ENCODE measurements around the gene C6orf15. TPM values are rescaled to one million over a fixed set of nuclear protein-coding genes. Genes with fewer than 3 reads are reported as not detected.

Gene C6orf15
- total and polyA plus RNA-seq, 7 experiments from 2014 or later, result not detected

DNA sequence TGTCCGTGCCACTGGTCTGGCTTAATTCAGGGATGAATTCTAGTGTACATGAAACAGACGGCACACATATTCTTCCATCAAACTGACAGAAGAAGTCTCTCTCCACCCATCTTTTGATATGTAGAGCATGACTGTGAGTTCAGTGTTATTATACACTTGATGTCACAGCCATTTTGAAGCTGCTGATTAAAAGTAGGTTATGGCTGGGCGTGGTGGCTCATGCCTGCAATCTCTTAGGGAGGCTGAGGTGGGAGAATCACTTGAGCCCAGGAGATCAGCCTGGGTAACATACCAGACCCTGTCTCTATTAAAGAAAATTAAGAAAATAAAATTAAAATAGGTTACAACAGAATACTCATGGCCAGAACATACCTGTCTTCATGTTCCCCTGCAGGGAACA, 20.7 kb downstream of the C6orf15 start:
- peaks cover 0 to 2% (median 0%) of the 10 kb centered on the region in 11 donors for H3K9me3 Mint-ChIP-seq
- POLR2A ChIA-PET, result interaction anchor here (0.8 to 1.8 kb wide), 3 partner anchors 12 to 269 kb away, joined by 3 to 6 read pairs (median 4); partner anchors contain the start of gene PSORS1C1
- Histone ChIP-seq H3K27me3 (ENCODE audit: control insufficient read depth in 2 of 2, insufficient read depth in 2 of 2, low read length in 2 of 2) (no peaks in the 10 kb centered on the region), H3K36me3 (ENCODE audit: control insufficient read depth in 2 of 3, insufficient read depth in 3 of 3, low read length in 3 of 3) (no peaks in the 10 kb centered on the region), H3K9me3 (ENCODE audit: control insufficient read depth in 2 of 3, low read length in 3 of 3) (no peaks in the 10 kb centered on the region), H3K4me1 (ENCODE audit: control insufficient read depth in 2 of 2, insufficient read depth in 2 of 2, low read length in 2 of 2) (peaks cover 24 to 33% of the 10 kb centered on the region in 2 donors), H3K4me3 (ENCODE audit: low read length) (no peak overlapping the region), H3K27ac (ENCODE audit: low read depth, low read length) (no peak overlapping the region)
- intact Hi-C loops (cut with micrococcal nuclease), result no loop called here
- H3K4me3 Mint-ChIP-seq, result no peak overlapping the region
- CTCF ChIA-PET, result interaction anchor here (0.9 to 2.5 kb wide), 5 partner anchors 12 to 641 kb away, joined by 3 to 14 read pairs (median 6); partner anchors contain the start of gene PSORS1C1
- H3K36me3 Mint-ChIP-seq, result peaks cover 0 to 1% (median 0%) of the 10 kb centered on the region in 5 donors
- H3K27ac Mint-ChIP-seq, result peak overlapping the region in 2 of 9 donors; percentile 21 to 27
- no peak for DNase-seq
- ATAC-seq, result no peak
- H3K4me1 Mint-ChIP-seq, result peaks cover 23 to 49% (median 37%) of the 10 kb centered on the region in 7 donors
- H3K27me3 Mint-ChIP-seq, result peaks cover 0 to 9% (median 0%) of the 10 kb centered on the region in 5 donors

GRCh38 chr6:31090973-31091364, 21.4 kb downstream of the C6orf15 start:
- peaks cover 0 to 9% (median 0%) of the 10 kb centered on the region in 5 donors for H3K27me3 Mint-ChIP-seq
- no peaks in the 10 kb centered on the region for H3K9me3 Mint-ChIP-seq
- H3K27ac Mint-ChIP-seq, result peak overlapping the region in 3 of 9 donors; percentile 21 to 76 (median 47)
- Histone ChIP-seq H3K36me3 (ENCODE audit: control insufficient read depth in 2 of 3, insufficient read depth in 3 of 3, low read length in 3 of 3) (no peaks in the 10 kb centered on the region), H3K4me3 (ENCODE audit: low read length) (no peak overlapping the region), H3K27ac (ENCODE audit: low read depth, low read length) (no peak overlapping the region), H3K27me3 (ENCODE audit: control insufficient read depth in 2 of 2, insufficient read depth in 2 of 2, low read length in 2 of 2) (no peaks in the 10 kb centered on the region), H3K4me1 (ENCODE audit: control insufficient read depth in 2 of 2, insufficient read depth in 2 of 2, low read length in 2 of 2) (peaks cover 22 to 28% of the 10 kb centered on the region in 2 donors), H3K9me3 (ENCODE audit: control insufficient read depth in 2 of 3, low read length in 3 of 3) (no peaks in the 10 kb centered on the region)
- intact Hi-C loops (cut with micrococcal nuclease), result no loop called here
- H3K4me1 Mint-ChIP-seq, result peaks cover 25 to 42% (median 34%) of the 10 kb centered on the region in 7 donors
- POLR2A ChIA-PET, result interaction anchor here (0.9 kb wide), 1 partner anchor 262 kb away, joined by 3 read pairs; no protein-coding TSS in a partner anchor
- no peak overlapping the region for H3K4me3 Mint-ChIP-seq
- peaks cover 0 to 1% (median 0%) of the 10 kb centered on the region in 5 donors for H3K36me3 Mint-ChIP-seq
- no peak for DNase-seq
- ATAC-seq, result no peak
- CTCF ChIA-PET, result interaction anchor here (0.6 to 2.3 kb wide), 9 partner anchors 8 to 640 kb away, joined by 3 to 12 read pairs (median 4); no protein-coding TSS in a partner anchor

DNA sequence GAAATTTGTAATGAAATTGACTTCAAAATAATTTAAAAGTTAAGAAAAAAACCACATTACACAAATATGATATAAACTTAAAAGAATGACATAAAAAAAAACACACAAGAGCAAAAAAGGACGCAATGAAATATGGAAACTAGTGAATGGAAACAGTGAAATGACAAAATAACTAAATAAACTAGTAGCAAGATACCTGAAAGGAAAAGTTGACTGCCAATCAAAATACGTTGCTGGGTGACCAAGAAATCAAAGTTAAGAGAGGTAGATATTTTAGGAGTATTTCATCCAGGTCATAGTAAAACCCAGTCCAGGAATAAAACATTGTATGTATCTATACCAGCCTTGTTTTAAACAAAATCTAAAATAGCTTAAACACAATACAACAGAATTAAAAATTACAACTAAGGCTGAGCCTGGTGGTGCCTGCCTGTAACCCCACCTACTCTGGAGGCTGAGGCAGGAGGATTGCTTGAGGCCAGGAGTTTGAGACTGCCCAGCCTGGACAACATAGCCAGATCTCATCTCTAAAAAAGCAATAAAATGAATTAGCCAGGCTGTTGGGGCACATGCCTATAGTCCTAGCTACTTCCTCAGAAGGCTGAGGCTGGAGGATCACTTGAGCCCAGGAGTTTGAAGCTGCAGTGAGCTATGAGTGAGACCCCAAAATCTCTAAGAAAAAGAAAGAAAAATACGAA, 22.0 kb downstream of the C6orf15 start:
- intact Hi-C loops (cut with micrococcal nuclease), result no loop called here
- Mint-ChIP-seq H3K4me3 (no peak overlapping the region), H3K4me1 (peaks cover 22 to 37% (median 30%) of the 10 kb centered on the region in 7 donors), H3K27me3 (peaks cover 0 to 9% (median 0%) of the 10 kb centered on the region in 5 donors), H3K27ac (peak overlapping the region in 1 of 9 donors; percentile 76), H3K9me3 (no peaks in the 10 kb centered on the region), H3K36me3 (peaks cover 0 to 1% (median 0%) of the 10 kb centered on the region in 5 donors)
- H3K27ac ChIP-seq (ENCODE audit: low read depth, low read length), result no peak overlapping the region
- H3K9me3 ChIP-seq (ENCODE audit: control insufficient read depth in 2 of 3, low read length in 3 of 3), result no peaks in the 10 kb centered on the region
- ChIA-PET POLR2A (interaction anchor here (0.6 to 0.9 kb wide), 3 partner anchors 261 to 423 kb away, joined by 3 read pairs; no protein-coding TSS in a partner anchor), CTCF (interaction anchor here (0.6 to 2.3 kb wide), 10 partner anchors 8 to 639 kb away, joined by 3 to 12 read pairs (median 4); no protein-coding TSS in a partner anchor)
- ATAC-seq, result no peak
- H3K36me3 ChIP-seq (ENCODE audit: control insufficient read depth in 2 of 3, insufficient read depth in 3 of 3, low read length in 3 of 3), result no peaks in the 10 kb centered on the region
- no peak for DNase-seq
- H3K4me1 ChIP-seq (ENCODE audit: control insufficient read depth in 2 of 2, insufficient read depth in 2 of 2, low read length in 2 of 2), result peaks cover 17 to 23% of the 10 kb centered on the region in 2 donors
- H3K4me3 ChIP-seq (ENCODE audit: low read length), result no peak overlapping the region
- H3K27me3 ChIP-seq (ENCODE audit: control insufficient read depth in 2 of 2, insufficient read depth in 2 of 2, low read length in 2 of 2), result no peaks in the 10 kb centered on the region

- no peaks in the 10 kb centered on the region for H3K27me3 ChIP-seq (ENCODE audit: control insufficient read depth in 2 of 2, insufficient read depth in 2 of 2, low read length in 2 of 2)
- peak; percentile 100 for ATAC-seq
- H3K4me1 Mint-ChIP-seq, result peaks cover 6 to 14% (median 10%) of the 10 kb centered on the region in 7 donors
- no peak overlapping the region for H3K4me3 Mint-ChIP-seq
- no peak overlapping the region for H3K4me3 ChIP-seq (ENCODE audit: low read length)
- H3K27ac Mint-ChIP-seq, result peak overlapping the region in 4 of 9 donors; percentile 9 to 73 (median 46)
- no peak overlapping the region for H3K27ac ChIP-seq (ENCODE audit: low read depth, low read length)
- no peaks in the 10 kb centered on the region for H3K4me1 ChIP-seq (ENCODE audit: control insufficient read depth in 2 of 2, insufficient read depth in 2 of 2, low read length in 2 of 2)
- POLR2A ChIA-PET, result interaction anchor here (0.6 to 1.9 kb wide), 7 partner anchors 9 to 260 kb away, joined by 3 to 9 read pairs (median 5); no protein-coding TSS in a partner anchor
- H3K27me3 Mint-ChIP-seq, result peaks cover 0 to 21% (median 0%) of the 10 kb centered on the region in 5 donors
- DNase-seq, result peak; percentile 66 to 89 (median 80)
- H3K9me3 ChIP-seq (ENCODE audit: control insufficient read depth in 2 of 3, low read length in 3 of 3), result no peaks in the 10 kb centered on the region
- H3K36me3 ChIP-seq (ENCODE audit: control insufficient read depth in 2 of 3, insufficient read depth in 3 of 3, low read length in 3 of 3), result no peaks in the 10 kb centered on the region
- no peaks in the 10 kb centered on the region for H3K36me3 Mint-ChIP-seq
- CTCF ChIA-PET, result interaction anchor here (0.6 to 3.4 kb wide), 29 partner anchors 8 to 409 kb away, joined by 3 to 37 read pairs (median 4); partner anchors contain the start of genes DDR1, GTF2H4, PSORS1C1 and PSORS1C2
- intact Hi-C loops (cut with micrococcal nuclease), result loop anchor here (1.0 to 10.0 kb wide), 16 partner anchors 15 to 677 kb away; partner anchors contain the start of genes FLOT1 (in 2 of the 2) and IER3 (in 2 of the 2)
- H3K9me3 Mint-ChIP-seq, result no peaks in the 10 kb centered on the region
These were observed 24.8 kb downstream of the C6orf15 start for GRCh38 chr6:31087494-31088089.

DNA sequence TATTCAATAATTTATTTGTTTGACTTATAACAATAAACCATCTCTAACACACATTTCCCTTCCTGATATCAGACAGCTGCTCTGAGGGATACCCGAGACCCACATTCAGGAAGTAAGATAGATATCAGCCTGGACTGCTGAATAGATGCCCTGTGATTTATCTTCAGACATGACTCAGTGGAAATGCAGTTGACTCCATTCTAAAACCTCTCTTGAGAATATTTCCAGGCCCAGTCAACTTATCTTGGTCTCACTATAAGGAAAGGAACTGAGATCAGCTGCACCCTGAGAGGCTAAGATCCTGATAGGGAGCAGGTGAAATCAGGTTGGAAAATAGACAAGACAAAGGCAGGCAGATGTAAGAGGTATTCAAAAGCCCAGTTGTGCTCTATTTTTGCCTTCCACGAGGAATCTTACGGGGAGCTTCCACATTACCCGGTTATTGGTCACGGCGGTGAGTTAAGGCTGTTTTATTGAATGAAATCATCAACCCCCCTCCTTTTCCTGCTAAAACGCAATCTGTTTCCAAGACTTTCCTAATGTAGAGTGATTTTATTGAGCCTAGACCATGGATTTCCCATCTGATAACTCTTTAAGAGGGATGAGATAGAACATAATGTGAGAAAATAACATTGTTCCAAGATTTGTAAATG, 25.5 kb downstream of the C6orf15 start:
- ChIA-PET CTCF (interaction anchor here (0.6 to 3.4 kb wide), 32 partner anchors 8 to 408 kb away, joined by 3 to 37 read pairs (median 4); partner anchors contain the start of genes DDR1, GTF2H4, PSORS1C1 and PSORS1C2), POLR2A (interaction anchor here (0.6 to 1.9 kb wide), 8 partner anchors 10 to 260 kb away, joined by 3 to 9 read pairs (median 6); no protein-coding TSS in a partner anchor)
- intact Hi-C loops (cut with micrococcal nuclease), result loop anchor here (1.0 to 10.0 kb wide), 16 partner anchors 16 to 676 kb away; partner anchors contain the start of genes FLOT1 (in 2 of the 2) and IER3 (in 2 of the 2)
- no peaks in the 10 kb centered on the region for H3K36me3 Mint-ChIP-seq
- H3K9me3 Mint-ChIP-seq, result no peaks in the 10 kb centered on the region
- ATAC-seq (no peak), DNase-seq (no peak)
- H3K27ac ChIP-seq (ENCODE audit: low read depth, low read length), result no peak overlapping the region
- H3K27me3 Mint-ChIP-seq, result peaks cover 0 to 25% (median 0%) of the 10 kb centered on the region in 5 donors
- H3K4me1 Mint-ChIP-seq, result peaks cover 6 to 14% (median 8%) of the 10 kb centered on the region in 7 donors
- no peak overlapping the region for H3K27ac Mint-ChIP-seq
- no peaks in the 10 kb centered on the region for H3K27me3 ChIP-seq (ENCODE audit: control insufficient read depth in 2 of 2, insufficient read depth in 2 of 2, low read length in 2 of 2)
- no peaks in the 10 kb centered on the region for H3K36me3 ChIP-seq (ENCODE audit: control insufficient read depth in 2 of 3, insufficient read depth in 3 of 3, low read length in 3 of 3)
- no peaks in the 10 kb centered on the region for H3K4me1 ChIP-seq (ENCODE audit: control insufficient read depth in 2 of 2, insufficient read depth in 2 of 2, low read length in 2 of 2)
- H3K4me3 ChIP-seq (ENCODE audit: low read length), result no peak overlapping the region
- H3K9me3 ChIP-seq (ENCODE audit: control insufficient read depth in 2 of 3, low read length in 3 of 3), result no peaks in the 10 kb centered on the region
- no peak overlapping the region for H3K4me3 Mint-ChIP-seq
